Germinal center (tissue), 1 donor: ENCODE data around the gene TMEM176B.
"Not testable (repeated sequence)": the region's sequence is repeated elsewhere in the genome, so short reads cannot be mapped to it uniquely, and the experiment has no call there.

ENCODE experiments used
- DNase-seq: peaks from one replicate; pipeline ENCODE4 v3.0.0; 2012; ENCODE audit warnings: mixed read lengths, low spot score

TMEM176B gene

DNA sequence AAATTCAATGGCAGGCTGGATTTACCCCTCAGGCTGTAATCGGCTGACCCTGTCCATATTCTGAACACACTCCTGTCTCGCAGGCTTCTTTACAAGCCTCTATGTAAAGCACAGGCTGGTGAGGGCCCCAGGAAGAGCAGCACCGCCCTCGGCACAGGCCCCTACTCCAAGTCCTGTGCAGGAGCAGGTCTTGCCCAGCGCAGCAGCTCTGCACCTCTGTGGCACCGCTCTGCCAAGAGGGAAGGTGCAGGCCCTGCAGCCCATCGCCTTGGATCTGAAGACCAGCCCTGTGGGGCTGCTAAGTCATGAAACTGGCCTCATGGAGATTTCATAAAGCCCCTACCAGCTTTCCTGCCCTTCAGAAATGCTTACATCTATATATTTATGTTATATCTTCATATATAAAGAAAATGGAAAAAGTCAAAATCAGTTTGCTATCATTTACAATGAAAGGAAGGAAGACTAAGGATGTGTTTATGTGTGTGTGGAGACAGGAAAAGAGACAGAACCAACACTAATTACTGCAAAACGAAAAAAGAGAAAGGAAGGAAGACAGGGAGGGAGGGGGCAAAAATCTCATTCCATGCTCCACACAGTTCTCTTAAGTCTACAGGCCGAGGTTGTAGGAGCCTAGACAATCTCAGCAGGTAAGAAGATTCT lies 9.6 kb downstream of the TMEM176B start:
- DNase-seq: no peak

DNA sequence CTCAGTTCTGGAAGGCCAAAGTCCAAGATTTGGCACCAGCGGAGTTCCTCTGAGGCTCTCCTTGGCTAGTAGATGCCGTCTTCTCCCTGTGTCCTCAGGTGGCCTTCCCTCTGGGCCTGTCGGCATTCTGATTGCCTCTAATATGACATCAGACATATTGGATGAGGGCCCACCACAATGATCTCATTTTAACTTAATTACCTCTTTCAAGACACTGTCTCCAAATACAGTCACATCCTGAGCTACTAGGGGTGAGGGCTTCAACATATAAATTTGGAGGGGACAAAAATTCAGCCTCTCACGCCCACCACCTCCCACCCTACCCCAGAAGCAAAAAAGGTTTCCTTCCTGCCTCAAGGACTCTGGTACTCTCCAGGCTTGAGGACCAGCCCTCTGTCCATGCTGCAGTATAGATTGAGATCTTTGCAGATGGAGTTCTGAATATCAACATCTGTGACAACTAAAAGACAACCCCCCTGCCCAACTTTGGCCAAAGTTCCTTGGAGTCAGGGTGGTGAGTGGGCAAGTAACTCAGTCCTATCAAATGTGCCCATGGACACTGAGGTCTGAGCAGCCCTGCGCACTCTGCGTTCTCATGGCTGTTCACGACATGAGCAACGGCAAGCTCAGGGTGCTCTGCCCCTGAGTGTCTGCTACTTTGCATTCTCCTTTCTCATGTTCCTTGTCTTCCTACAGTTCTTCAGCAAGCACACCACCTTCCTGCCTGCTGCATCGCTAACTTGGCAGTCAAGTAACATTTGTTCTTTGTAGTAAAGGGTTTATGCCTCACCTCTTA lies 11.5 kb downstream of the TMEM176B start:
- no peak for DNase-seq

DNA sequence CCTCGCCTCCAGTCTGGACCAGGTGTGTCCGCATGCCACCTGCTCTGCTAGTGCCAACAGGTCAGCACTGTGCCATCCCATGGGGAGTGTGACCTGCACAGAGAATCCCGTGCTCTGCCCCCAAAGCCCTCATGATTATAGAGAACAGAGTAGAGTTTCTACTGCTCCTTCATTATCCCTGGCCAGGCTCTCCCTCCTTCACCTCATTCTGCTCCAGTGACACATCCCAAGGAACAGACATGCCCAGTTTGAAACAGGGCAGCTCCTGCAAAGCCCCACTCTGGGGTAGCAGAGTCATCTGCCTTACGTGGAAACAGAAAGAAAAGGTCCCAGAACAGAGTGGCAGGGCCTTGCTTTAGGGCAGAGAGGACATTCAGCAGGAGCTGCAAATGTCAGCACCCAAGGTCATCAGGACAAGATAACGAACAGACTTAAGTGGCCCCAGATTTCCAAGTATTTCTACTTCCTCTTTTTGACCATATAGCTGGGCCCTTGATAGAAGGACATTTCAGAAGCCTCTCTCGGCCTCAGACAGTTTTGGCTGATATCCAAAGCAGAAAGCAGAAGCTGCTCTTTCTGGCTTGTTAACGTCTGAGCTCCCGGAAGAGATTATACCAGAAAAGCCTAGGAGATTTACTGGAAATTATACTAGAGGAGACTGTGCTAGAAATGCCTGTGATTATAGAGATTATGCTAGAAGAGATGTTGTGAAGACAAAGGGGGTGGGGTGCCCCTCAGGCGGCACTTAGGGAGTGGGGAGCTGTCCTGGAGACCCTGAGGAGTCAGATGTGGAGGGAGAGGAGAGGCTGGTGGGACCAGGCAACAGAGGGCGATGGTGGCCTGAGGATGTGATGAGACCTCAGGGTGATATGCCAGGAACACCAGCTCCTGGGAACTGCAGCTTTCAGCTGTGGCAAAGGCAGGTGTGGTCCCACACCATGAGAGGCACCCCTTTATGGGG lies 12.6 kb downstream of the TMEM176B start:
- no peak for DNase-seq

DNA sequence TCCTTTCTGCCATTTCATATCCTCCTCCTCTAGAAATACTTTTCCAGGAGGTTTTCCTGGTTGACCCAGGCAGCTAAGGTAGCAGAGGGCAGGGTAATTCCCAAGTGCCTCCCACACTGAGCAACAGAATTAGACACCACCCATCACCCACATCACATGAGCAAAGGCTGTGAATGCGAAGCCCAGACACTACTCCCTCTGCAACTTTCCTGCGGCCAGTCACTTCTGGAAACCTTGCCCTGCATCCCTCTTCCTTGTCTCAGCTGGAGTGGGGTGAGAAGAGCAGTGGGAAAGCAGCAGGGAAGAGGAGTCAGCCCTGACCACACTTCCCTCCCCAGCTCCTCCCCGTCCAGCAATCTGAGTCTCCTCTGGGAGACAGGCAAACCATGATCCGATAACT lies 15.2 kb downstream of the TMEM176B start:
- no peak for DNase-seq

DNA sequence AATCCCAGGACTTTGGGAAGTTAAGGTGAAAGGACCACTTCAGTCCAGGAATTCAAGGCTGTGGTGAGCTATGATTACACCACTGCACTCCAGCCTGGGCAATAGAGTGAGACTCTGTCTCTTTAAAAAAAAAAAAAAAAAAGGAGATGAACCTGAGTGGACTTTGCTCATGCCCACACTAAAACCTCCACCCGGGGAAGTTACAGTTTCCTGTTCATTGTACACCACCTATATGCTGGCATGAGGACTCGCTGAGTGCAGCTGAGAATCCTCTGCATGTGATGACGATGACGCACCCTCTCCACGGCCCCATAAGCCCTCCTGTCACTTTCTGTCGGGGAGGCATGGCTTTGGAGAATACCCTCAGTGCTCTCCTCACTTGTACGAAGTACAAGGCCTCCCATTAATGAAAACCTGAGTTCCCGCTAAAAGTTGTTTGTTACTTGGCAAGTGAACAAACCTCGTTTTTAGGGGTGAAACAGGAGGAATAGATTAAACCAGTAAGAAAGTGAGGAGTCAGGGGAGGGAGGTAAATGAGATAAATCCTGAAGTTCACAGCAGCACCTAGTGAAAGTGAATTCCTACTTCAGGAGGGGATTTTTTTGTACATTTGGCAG lies 15.9 kb downstream of the TMEM176B start:
- DNase-seq: no peak

DNA sequence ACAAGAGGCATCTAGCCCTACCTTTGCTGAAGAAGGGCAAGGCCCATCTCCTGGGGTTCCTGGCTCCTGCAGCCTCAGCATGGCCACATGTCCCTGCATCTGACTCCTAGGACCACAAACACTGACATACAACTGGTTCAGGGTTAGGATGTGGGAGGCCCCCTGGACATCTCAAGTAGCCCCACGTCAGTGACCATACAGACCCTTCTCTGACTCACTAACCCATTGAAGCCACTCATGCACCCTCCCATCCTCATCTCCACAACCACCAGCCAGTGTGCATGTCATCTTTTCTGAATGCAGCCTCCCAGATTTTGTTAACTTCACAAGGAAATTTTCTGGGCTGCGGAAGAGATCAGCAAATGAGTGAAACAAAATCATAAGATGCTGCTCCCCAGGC lies 18.2 kb downstream of the TMEM176B start:
- DNase-seq: no peak

DNA sequence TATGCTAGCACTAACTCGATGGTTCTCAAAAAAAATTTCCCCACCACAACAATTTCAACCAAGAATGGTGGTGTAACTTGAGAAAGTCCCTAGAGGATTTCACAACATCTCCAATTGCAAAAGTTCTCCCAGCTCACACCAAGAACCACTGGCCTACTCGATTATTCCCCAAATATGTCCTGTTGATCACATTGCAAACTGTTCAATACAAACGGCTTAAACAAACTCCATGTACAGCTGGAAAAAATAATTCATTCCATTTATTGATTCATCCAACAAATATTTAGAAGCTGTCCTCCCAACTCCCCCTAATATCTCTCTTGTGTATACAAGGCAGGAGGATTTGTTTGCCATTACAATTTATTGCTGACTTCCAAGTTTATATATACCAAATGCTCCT lies 19.1 kb downstream of the TMEM176B start:
- no peak for DNase-seq

DNA sequence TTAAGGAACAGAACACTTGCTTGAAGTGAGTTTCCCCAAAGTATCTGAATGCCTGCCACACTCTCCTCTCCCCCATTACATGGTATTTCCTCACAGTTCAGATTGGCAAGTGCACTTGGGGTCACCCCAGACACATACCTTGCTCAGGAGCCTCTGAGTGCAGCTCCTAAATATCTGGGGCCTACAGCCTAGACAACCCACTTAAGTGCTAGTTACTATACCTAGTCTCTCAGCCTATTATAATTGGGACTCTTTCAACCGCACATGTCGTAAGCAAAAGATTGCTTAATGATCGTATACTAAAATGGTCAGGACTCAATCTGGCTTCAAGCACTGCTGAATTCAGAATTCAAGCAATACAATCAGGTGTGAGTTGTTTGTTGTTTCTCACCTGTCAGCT lies 19.9 kb downstream of the TMEM176B start:
- no peak for DNase-seq

DNA sequence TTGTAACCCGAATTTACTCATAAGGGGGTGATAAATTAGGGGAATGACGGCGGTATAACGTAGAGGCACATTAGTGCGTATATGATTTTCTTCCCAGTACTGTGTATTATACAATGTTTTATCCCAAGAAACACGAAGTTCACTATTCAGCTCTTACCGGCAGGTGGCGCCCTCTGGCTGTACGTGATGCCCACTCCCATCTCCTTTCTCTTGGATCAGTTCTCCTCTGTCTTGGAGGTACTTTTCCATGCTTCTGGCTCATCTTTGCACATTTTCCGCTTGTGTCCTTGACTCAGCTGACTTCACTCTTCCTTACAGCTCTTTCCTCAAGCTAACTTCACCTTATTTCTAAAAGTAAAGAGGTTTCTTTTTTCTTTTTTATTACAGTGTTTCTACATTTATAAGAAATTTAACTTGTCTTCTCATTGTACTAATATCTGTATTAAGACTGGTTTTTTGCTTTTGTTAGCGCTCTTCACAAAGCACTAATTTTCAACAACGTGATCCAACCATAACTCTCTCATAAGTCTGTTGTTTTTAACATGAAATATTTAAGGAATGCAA lies 21.3 kb downstream of the TMEM176B start:
- peak; percentile 59 for DNase-seq

DNA sequence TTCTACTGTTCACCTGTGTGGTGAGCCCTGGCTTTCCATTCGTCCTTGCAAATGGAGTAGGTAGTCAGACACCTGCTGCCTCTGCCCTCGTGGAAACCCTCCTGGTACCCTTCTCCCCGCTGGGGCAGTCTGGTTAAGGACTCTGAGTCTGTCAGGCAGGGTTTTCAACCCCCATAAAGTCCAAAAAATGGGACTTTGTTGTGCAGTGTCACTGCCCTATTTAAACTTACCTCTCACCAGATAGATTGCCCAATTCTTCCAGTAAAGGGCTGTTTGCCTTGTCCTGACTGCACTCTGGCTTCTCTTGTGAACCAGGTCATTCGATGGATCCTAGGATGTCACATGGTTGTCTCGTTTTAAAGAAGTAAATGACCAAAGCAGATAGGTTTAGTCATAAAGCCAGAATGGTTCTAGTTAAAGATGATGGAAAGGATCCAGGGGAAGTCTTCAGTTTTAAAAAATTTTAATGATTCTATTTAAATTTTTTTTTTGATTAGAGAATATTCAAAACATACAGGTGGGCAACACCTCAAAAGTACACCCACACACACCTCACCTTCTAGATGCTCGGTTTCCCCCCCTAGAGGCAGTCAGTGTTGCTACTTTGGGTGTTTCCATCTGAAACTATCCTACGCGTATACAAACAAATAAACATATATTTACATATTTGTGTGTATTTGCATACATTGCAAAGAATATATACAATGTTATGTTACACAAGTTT lies 22.0 kb downstream of the TMEM176B start:
- DNase-seq: no peak

DNA sequence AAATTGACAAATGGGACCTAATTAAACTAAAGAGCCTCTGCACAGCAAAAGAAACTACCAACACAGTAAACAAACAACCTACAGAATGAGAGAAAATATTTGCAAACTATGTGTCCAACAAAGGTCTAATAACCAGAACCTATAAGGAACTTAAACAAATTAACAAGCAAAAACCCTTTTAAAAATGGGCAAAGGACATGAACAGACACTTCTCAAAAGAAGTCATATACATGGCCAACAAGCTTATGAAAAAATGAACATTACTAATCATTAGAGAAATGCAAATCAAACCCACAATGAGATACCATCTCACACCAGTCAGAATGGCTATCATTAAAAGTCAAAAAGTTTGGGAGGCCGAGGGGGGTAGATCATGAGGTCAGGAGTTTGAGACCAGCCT lies 26.0 kb downstream of the TMEM176B start:
- DNase-seq: not testable (repeated sequence)

DNA sequence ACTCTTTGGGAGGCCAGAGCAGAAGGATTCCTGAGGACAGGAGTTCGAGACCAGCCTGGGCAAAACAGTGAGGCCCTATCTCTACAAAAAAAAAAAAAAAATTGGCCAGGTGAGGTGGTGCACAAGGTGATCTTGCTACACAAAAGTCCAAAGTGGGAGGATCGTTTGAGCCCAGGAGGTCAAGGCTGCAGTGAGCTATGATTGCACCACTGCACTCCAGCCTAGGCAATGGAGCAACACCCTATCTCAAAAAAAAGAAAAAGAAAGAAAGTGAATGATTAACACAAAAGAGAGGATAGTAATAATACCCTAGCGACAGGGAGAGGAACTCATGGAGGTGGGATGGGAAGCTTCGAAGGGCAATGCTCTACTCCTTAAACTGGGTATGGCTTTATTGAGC lies 30.4 kb downstream of the TMEM176B start:
- no peak for DNase-seq

DNA sequence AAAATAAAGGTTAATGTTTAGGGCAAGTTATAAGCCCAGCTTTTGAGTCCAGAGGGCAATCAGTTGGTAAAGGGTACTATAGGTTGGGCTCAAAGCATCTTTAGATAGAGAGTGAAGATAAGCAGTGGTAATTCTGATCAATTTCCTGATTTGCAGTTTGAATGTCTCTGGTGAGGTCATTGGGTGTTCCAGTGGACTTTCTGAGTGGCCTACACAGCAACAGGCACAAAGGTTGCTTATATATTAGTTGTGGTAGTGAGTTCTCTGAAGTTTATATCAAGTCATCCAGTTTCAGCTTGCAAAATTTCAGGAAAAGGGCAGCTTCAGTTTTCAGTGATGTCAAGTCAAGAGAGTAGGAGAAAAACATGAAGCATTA lies 33.8 kb downstream of the TMEM176B start:
- no peak for DNase-seq

DNA sequence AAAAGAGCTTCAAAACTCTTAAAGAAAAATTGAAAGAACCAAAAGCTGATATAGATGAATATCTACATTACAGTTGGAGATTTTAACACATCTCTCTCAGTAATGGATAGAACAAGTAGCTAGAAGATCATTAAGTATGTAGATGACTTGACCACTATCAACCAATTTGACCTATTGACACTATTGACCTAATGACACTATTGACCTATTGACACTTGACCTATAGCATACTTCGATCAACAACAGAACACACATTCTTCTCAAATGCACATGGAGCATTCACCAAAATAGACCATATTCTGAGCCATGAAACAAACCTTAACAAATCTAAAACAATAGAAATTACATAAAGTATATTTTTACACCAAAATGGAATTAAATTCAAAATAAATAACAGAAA lies 40.7 kb downstream of the TMEM176B start:
- no peak for DNase-seq

DNA sequence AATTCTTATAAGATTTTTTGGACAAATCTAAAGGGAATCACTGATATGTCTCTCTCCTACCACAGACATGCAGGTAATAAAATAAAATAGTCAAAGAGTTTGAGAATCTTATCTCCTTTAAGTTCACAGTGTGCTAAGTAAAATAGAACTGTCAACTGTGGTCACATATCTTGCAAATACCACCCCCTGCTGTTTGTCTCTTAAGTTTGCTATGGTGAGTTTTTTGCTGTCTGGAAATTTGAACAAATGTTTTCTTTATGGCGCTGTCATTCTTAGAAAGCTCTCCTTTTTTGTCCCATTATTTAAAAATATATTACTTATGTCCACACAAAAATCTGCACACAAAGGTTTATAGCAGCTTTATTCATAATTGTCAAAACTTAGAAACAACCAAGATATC lies 43.3 kb downstream of the TMEM176B start:
- no peak for DNase-seq

DNA sequence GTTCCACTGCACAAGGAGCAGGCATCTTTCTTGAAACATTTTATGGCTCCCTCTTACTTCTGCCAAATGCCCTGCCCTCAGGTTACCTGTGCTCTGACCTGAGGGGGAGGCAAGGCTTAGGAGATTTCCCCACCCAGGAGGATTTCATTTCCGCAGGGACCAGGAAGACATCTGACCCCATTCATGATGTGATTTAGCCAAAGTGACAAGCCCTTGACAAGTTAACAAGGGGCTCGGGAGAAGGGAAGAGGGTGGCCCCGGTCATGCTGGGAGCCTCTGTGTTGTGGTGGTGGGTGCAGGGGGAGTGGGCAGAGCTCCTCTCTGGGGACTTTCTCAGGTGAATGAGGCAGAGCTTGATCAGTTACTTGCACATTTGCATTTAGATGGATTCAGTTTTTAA lies 44.0 kb downstream of the TMEM176B start:
- DNase-seq: no peak

DNA sequence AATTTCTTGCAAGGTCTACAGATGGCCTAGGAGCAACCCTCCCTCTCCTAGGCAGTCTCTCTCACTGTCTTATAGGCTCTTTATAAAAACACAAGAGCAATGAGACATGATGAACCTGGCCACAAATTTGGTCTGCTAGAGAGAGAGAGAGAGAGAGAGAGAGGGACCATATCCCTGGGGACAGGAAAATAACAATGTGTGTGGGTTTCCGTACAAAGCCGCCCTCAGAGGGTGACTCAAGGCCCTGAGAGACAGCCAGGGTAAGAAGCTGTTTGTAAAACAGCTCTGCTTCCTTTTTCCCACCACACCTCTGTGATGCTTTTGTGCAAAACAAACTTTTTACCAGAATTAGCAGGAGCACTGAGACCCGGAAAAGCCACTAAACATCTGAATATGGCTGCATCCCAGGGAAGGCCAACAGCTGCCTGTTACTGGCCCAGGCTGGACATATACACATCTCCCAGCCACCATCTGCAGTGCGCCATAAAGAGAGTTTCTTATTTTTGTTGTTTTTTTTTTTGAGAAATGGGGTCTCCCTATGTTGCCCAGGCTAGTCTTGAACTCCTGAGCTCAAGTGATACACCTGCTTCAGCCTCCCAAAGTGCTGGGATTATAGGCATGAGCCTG lies 44.6 kb downstream of the TMEM176B start:
- no peak for DNase-seq

DNA sequence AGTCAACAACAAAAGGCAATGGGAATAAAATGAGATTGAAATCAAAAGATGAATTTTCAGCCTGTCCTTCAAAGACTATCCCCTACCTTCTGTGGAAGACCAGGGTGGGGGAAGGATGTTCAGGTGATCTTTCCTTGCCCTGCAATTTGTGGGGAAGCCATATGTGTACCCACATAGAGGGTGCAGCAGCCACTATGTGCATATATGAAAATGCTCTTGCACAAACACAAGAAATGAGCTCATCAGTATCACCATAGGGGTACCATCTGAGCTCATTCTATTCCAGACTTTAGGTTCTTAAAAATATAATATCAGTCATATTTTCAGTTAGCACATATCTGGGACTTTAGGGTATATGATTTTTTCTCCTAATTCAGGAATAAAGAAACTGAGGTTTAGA lies 45.2 kb downstream of the TMEM176B start:
- DNase-seq: no peak

DNA sequence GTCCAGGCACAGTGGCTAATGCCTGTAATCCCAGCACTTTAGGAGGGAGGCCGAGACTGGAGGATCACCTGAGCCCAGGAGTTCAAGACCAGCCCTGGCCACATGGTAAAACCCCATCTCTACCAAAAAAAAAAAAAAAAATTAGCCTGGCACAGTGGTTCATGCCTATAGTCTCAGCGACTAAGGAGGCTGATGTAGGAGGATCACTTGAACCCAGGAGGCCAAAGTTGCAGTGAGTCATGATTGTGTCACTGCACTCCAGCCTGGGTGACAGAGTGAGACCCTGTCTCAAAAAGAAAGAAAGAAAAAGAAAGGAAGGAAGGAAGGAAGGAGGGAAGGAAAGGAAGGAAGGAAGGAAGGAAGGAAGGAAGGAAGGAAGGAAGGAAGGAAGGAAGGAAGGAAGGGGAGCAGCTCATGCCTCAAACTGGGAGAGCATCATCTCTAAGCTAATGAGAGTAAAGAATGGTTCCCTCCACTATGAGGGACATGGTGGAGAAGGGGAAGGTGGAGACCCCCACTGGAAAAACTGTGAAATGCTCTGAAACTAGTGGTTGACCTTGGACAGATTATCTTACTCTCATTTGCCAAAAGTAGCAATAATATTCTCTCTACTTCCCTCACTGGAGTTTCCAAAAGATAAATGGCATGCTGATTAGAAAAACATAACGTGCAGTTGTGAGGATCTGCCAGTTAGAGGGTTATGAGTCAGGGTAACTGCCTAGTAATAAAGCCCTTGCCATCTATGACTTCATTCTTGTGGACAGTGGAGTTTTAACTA lies 46.1 kb downstream of the TMEM176B start:
- no peak for DNase-seq

DNA sequence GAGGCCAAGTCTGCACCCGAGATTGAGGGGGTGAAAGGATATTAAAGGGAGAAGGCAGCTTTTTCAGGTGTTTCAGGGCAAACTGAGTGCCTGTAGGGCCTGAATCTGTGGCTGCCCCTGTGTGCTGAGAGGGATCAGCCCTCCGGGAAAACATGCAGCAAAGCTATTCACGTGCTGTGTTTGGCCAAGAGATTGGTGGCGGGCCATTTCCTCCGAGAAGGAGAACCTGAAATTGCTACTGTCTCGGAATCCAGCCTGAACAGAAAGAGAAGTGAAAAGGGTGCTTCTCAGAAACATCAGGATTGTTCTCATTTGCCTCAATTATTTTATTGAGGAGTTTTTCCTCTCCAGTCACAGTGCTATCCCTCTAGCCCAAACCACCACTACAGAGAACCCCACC lies 46.9 kb downstream of the TMEM176B start:
- DNase-seq: no peak
